Gastroesophageal sphincter (tissue), 3 donors: ENCODE measurements around the gene ZCCHC12.

Experiments used
- CTCF ChIP-seq, 4 experiments: fragments of 200-600 bp in 2 of 4; fragments of 450-650 bp in 2 of 4; sonication (generic) in 1 of 4; IDR thresholded peaks; one replicate each; pipeline ENCODE4 v1.5.1; 2017 to 2019; ENCODE audit warnings: antibody characterized with exemption in 4 of 4, mild to moderate bottlenecking in 2 of 4, moderate library complexity in 2 of 4
- EP300 ChIP-seq: sonication (generic); formaldehyde crosslinking; IDR thresholded peaks from one replicate; pipeline ENCODE4 v1.6.1; 2017; ENCODE audit warnings: antibody characterized with exemption, mild to moderate bottlenecking
- POLR2A ChIP-seq, 2 donors: fragments of 450-650 bp; IDR thresholded peaks; one replicate each; pipeline ENCODE4 v1.6.1; 2017; ENCODE audit warnings: antibody characterized with exemption in 2 of 2, mild to moderate bottlenecking in 2 of 2, moderate library complexity in 1 of 2
- POLR2AphosphoS5 ChIP-seq: sonication (generic); formaldehyde crosslinking; IDR thresholded peaks from one replicate; pipeline ENCODE4 v1.6.1; 2017; ENCODE audit warnings: antibody characterized with exemption

DNA sequence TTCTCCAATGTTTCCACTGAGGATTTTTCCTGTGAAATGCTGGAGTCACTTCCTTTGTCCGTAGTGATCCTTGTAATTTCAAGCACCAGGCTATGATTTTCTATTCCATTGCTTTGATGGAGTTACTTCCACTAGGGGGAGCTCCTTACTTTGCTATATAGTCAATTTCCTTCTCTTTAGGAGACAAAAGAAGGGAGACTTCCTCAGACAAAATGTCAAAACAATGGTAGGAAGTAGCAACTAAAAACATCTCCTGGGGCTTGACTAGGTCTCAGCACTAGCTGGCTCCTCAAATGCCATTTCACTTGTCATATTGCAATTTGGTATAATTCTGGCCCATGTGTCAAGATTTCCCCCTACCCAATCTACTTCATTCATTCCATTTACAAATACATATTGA, 24.1 kb downstream of the ZCCHC12 start:
- TF ChIP-seq POLR2AphosphoS5, result no peak
- TF ChIP-seq CTCF (IDR thresholded peaks at IDR 0.05), result peak; percentile 19 to 68 (median 54)
- TF ChIP-seq POLR2A (IDR thresholded peaks at IDR 0.05), result no peak
- no peak for TF ChIP-seq EP300
